ENCODE data around the gene RAB35. TPM values are rescaled to one million over a fixed set of nuclear protein-coding genes. Genes with fewer than 3 reads are reported as not detected.

RAB35 gene
- total RNA-seq, 2 experiments from 2014 or later = 38.2 to 41.5 TPM

DNA sequence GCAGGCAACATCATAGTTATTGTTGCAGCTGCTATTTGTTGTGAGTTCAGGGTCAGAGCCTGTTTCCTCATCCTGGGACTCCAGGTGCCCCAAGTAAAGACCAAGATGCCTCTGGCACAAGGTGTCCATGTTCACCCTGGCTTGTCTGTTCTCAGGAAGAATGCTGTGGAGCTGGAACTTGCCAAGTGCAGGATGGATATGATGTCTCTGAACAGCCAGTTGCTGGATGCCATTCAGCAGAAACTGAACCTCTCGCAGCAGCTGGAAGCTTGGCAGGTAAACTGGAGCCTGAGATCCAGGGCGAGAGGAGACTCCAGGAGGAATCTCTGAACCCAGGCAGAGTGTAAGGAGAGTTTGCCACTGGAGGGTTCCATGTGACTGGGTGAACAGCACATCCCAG lies 26.8 kb downstream of the RAB35 start:
- Mint-ChIP-seq H3K36me3 (ENCODE audit: low read depth) (peaks cover 47% of the 10 kb centered on the region), H3K27me3 (no peaks in the 10 kb centered on the region)
- POLR2A ChIA-PET = interaction anchor here (1.0 to 1.3 kb wide), 2 partner anchors 106 to 201 kb away, joined by 3 read pairs; no protein-coding TSS in a partner anchor

DNA sequence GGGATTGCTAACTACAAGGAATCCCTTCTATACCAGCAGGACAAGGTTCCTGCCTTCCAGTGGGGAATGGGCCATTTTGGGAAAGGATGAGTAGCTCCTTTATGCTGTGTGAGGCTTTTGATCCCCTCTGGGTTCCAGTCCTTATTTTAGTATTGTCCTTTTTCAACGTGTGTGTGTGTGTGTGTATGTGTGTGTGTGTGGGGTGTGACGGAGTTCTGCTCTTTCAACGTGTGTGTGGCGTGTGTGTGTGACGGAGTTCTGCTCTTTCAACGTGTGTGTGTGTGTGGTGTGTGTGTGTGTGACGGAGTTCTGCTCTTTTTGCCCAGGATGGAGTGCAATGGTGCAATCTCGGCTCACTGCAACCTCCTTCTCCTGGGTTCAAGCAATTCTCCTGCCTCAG lies 27.4 kb downstream of the RAB35 start:
- TF ChIP-seq, protein P1, sequence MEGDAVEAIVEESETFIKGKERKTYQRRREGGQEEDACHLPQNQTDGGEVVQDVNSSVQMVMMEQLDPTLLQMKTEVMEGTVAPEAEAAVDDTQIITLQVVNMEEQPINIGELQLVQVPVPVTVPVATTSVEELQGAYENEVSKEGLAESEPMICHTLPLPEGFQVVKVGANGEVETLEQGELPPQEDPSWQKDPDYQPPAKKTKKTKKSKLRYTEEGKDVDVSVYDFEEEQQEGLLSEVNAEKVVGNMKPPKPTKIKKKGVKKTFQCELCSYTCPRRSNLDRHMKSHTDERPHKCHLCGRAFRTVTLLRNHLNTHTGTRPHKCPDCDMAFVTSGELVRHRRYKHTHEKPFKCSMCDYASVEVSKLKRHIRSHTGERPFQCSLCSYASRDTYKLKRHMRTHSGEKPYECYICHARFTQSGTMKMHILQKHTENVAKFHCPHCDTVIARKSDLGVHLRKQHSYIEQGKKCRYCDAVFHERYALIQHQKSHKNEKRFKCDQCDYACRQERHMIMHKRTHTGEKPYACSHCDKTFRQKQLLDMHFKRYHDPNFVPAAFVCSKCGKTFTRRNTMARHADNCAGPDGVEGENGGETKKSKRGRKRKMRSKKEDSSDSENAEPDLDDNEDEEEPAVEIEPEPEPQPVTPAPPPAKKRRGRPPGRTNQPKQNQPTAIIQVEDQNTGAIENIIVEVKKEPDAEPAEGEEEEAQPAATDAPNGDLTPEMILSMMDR (IDR thresholded peaks at IDR 0.05) = no peak
- no peak overlapping the region for H3K27ac Mint-ChIP-seq
- DNase-seq = no peak
- H3K27me3 Mint-ChIP-seq = no peaks in the 10 kb centered on the region
- ChIA-PET CTCF (no interaction called here), POLR2A (no interaction called here)
- peaks cover 50% of the 10 kb centered on the region for H3K36me3 Mint-ChIP-seq (ENCODE audit: low read depth)
- H3K4me3 Mint-ChIP-seq = no peak overlapping the region
- peaks cover 32% of the 10 kb centered on the region for H3K4me1 Mint-ChIP-seq (ENCODE audit: low read depth)
- intact Hi-C loops (cut with micrococcal nuclease) = loop anchor here (5.0 kb wide), 1 partner anchor 77 kb away; no protein-coding TSS in a partner anchor
- no peaks in the 10 kb centered on the region for H3K9me3 Mint-ChIP-seq
- no peak for ATAC-seq

More for the DNA sequence above, 26.8 kb downstream of the RAB35 start:
- H3K27ac Mint-ChIP-seq = no peak overlapping the region
- DNase-seq (no peak), ATAC-seq (no peak)
- H3K4me1 Mint-ChIP-seq (ENCODE audit: low read depth) = peaks cover 30% of the 10 kb centered on the region
- TF ChIP-seq, protein P1 (IDR thresholded peaks at IDR 0.05) = no peak
- no peak overlapping the region for H3K4me3 Mint-ChIP-seq
- intact Hi-C loops (cut with micrococcal nuclease) = loop anchor here (5.0 kb wide), 1 partner anchor 77 kb away; no protein-coding TSS in a partner anchor
- CTCF ChIA-PET = no interaction called here
- no peaks in the 10 kb centered on the region for H3K9me3 Mint-ChIP-seq

GRCh38 chr12:120086801-120087621 lies 29.5 kb downstream of the RAB35 start:
- peaks cover 57% of the 10 kb centered on the region for H3K36me3 Mint-ChIP-seq (ENCODE audit: low read depth)
- peak overlapping the region; percentile 64 for H3K4me3 Mint-ChIP-seq
- intact Hi-C loops (cut with micrococcal nuclease) = loop anchor here (2.0 to 5.0 kb wide), 2 partner anchors 75 to 96 kb away; no protein-coding TSS in a partner anchor
- H3K4me1 Mint-ChIP-seq (ENCODE audit: low read depth) = peaks cover 32% of the 10 kb centered on the region
- ChIA-PET POLR2A (interaction anchor here (0.5 to 1.6 kb wide), 11 partner anchors 25 to 114 kb away, joined by 3 to 9 read pairs (median 4); partner anchors contain the start of genes RAB35 and RPLP0), CTCF (interaction anchor here (0.7 to 2.0 kb wide), 27 partner anchors 9 to 191 kb away, joined by 3 to 23 read pairs (median 3); partner anchors contain the start of gene BICDL1)
- peak; percentile 97 for ATAC-seq
- H3K27ac Mint-ChIP-seq = peak overlapping the region; percentile 88
- DNase-seq = peak; percentile 100
- TF ChIP-seq, protein P1 (IDR thresholded peaks at IDR 0.05) = peak; percentile 95
- H3K9me3 Mint-ChIP-seq = no peaks in the 10 kb centered on the region
- H3K27me3 Mint-ChIP-seq = no peaks in the 10 kb centered on the region

DNA sequence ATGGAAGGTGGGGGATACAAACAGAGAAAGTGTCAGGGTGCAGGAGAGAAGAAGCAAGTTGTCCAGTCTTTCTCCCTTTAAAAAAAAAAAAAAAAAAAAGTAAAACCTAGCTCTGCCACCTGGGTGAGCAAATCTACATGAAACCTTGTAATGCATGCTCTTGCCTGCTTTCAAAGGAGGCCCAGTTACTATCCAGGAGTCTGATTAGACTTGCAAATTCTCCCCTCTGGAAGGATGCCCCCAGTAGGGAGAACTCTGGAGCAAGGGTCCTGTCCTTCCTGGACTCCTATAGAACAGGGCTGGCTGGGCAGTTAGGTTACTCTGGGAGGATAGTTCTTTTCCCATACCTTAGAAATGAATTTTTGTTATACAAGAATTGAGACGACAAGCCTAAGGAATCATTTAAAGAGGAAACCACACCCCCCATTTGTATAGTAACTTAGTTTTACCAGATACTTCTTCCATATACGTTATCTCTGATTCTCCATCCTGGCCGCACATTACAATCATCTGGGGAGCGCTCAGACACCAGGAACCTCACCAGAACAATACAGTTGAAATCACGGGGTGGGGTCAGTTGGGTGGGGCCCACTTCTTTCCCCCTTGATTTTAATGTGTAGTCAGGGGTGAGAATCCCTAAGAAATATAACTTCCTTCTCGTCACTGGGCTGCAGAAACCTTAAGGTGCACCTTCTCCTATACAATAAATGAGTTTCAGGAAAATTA lies 30.5 kb downstream of the RAB35 start:
- POLR2A ChIA-PET = interaction anchor here (1.2 to 1.6 kb wide), 7 partner anchors 26 to 95 kb away, joined by 3 to 9 read pairs (median 5); partner anchors contain the start of gene RAB35
- Mint-ChIP-seq H3K36me3 (ENCODE audit: low read depth) (peaks cover 56% of the 10 kb centered on the region), H3K4me3 (peak overlapping the region; percentile 46), H3K27ac (peak overlapping the region; percentile 88), H3K4me1 (ENCODE audit: low read depth) (peaks cover 29% of the 10 kb centered on the region), H3K9me3 (no peaks in the 10 kb centered on the region), H3K27me3 (no peaks in the 10 kb centered on the region)
- TF ChIP-seq, protein P1 (IDR thresholded peaks at IDR 0.05) = no peak
- ATAC-seq = no peak
- DNase-seq = no peak
- CTCF ChIA-PET = interaction anchor here (1.0 to 2.0 kb wide), 9 partner anchors 15 to 144 kb away, joined by 3 to 23 read pairs (median 4); partner anchors contain the start of gene BICDL1
- intact Hi-C loops (cut with micrococcal nuclease) = loop anchor here (2.0 to 5.0 kb wide), 2 partner anchors 74 to 95 kb away; no protein-coding TSS in a partner anchor
